ENCODE data around the gene TMEM52B.
"Not testable (repeated sequence)": the region's sequence is repeated elsewhere in the genome, so short reads cannot be mapped to it uniquely, and the experiment has no call there.

TMEM52B gene

DNA sequence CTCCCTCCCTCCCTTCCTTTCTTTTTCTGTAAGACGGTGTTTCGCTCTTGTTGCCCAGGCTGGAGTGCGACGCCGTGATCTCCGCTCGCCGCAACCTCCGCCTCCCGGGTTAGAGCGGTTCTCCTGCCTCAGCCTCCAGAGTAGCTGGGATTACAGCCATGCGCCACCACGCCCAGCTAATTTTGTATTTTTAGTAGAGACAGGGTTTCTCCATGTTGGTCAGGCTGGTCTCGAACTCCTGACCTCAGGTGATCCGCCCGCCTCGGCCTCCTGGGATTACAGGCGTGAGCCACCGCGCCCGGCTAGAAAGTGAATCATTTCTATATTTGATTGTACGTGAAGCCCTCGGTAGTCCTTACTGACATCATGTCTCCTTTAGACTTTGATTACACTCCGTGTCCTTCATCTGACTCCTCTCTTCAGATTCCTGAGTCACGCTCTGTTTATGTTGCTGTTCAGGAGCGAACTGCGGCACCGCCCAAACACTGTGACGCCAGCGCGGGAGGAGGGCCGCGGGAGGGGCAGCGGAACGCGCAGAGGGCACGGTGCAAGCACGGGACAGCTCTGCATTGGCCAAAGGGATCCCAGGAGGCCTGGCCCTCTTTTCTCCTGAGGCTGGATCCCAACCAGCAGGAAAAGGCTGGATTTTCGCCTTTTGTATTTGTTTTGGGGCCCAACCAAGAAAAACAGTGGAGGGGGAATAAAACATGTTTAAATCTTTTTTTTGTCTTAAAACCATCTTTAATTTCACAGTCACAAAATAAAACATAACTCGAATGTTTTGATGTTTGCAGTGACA is 33.3 kb downstream of the TMEM52B start:
- peak; percentile 99 for DNase-seq

DNA sequence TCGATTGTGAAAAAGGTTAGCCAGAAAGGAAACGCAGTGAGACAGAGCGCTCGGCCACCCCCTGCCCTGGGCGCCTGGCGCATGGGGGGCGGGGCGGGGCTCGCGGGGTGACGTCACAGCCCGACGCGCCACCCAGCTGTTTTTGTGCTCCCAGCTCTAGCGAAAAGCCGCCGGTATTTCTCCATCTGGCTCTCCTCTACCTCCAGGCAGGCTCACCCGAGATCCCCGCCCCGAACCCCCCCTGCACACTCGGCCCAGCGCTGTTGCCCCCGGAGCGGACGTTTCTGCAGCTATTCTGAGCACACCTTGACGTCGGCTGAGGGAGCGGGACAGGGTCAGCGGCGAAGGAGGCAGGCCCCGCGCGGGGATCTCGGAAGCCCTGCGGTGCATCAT is 33.9 kb downstream of the TMEM52B start, which contains the start of gene GABARAPL1:
Gene GABARAPL1 (plus strand): TSS at position 139 of the 393 bp plus-strand sequence. CDS start 253 bp downstream, at position 392.
- peak; percentile 78 for DNase-seq

DNA sequence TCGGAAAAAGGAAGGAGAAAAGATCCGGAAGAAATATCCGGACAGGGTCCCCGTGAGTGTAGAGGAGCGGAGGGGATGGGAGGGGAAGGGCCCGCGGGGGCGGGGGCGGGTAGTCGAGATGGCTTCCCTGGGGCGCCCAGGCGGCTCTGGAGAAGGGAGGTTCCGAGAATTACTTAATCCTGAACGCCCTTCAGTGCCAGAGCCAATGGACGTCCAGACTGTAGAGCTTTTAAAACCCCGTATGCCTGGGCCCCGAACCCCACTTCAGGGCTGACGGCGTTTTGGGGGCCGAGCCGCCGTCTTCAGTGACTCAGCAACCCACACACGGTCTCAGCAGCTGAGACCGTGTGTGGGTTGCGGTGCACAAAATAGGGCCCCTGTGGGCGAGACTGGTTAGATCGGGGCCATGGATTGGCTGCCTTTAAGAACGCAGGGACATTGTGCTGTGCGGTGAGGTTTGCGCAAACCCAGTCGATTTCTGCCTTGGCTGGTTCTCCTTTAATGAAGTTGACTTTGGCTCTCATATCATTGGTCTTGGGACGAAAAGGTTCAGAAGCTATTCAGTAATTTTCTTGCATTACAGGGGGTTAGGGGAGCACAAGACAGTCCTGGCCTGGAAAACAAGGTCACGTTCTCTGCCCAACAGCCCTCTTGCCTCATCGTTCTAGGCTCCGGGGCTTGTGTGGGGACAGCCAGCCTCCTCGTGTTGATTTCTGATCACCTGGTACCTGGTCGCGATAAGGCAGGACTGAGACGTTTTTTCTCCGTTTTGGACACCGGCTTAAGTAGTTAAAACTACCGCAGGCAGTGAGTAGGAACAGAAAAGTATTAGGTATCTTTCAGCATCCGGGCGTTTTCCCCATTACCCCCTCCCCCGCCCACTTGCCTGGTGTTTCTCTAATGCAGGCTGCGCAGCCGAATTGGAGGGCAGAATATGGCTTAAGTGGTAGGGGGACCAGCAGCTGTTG is 34.6 kb downstream of the TMEM52B start:
- DNase-seq: peak; percentile 80

DNA sequence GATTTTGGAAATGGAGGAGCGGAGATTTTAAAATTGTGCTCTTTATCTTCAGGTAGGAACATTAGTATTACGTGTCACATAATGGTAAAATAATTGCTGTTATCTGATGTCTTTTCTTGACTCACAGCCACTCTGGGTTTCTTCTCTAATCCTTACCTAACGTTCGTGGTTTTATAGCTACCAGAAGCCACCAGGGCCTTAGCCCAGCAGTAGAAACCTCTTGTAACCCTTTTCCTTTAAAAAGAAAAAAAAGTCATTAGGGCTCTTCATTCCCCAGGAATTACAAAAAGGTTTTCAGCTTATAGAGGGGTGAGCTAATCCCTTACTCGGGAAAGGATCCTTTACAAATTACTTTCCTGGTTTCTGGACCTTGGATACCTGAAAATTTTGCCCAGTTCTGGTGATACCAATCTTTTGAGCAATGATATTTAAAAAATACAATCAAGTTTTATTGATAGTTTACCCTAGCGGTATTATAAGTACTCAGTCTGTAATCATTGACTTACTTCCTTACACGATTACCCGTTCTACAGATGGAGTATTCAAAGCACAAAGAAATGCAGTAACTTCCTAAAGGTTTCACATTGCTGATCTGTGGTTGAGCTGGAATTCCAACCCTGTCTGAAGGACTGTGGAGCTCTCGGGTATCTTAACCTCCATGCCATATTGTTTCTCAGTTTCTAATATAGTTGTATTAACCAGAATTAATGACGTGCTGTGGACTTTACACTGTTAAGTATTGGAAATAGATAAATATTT is 35.5 kb downstream of the TMEM52B start:
- peak; percentile 2 for DNase-seq

DNA sequence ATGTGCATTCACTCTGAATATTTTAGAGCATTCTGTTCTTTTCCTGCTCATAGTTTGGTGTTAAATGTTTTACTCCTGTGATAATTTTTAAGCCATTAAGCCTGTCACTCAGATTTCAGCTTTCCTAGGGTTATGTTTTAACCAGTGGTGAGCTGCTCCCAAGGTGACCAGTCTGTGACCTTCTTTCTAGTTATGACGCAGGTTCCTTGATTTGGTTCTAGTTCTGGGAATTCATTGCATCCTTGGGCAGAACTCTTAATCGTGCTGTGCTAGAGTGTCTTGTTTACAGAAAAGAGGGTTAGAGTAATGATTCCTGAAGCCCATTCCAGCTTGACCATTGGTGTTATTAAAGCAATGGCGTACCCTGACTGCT is 36.0 kb downstream of the TMEM52B start:
- DNase-seq: no peak

DNA sequence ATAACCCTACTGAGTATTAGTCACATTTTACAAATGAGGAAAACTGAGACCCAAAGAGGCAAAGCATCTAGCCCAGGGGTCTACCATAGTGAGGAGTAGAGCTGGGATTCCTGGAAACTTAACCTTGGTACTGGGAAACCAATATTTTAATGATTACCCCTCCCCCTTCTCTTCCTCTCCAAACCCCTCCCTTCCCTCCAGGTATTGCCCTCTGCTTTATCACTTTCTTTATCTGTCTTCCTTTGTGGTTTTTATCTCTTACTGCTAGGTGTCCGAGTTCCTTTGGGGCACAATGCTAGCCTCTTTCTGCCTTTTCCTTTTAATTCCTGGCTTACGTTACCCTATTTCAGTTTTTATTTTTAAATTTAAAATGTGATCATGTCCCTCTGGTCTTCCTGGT is 36.6 kb downstream of the TMEM52B start:
- DNase-seq: no peak

DNA sequence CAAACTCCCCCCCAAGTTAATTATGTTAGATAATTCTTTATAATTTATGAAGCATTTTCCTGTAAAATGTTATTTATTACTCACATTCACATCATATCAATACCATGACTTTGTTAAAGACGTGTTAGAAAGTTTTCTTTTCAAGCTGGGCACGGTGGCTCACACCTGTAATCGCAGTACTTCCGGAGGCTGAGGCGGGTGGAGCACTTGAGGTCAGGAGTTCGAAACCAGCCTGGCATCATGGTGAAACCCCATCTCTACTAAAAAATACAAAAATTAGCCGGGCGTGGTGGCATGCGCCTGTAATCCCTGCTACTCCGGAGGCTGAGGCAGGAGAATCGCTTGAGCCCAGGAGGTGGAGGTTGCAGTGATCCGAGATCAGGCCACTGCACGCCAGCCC is 37.1 kb downstream of the TMEM52B start:
- DNase-seq: not testable (repeated sequence)

DNA sequence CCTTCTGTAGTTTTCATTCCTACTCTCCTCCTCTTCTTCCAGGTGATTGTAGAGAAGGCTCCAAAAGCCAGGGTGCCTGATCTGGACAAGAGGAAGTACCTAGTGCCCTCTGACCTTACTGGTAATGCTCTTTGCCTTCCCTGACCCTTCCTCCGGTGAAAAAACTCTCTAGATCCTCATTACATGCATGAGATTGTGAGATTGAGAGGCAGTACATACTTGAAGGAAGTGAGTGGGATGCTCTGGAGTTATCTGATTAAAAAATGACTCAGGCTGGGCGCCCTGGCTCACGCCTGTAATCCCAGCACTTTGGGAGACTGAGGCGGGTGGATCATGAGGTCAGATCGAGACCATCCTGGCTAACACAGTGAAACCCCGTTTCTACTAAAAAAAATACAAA is 39.2 kb downstream of the TMEM52B start:
- no peak for DNase-seq

DNA sequence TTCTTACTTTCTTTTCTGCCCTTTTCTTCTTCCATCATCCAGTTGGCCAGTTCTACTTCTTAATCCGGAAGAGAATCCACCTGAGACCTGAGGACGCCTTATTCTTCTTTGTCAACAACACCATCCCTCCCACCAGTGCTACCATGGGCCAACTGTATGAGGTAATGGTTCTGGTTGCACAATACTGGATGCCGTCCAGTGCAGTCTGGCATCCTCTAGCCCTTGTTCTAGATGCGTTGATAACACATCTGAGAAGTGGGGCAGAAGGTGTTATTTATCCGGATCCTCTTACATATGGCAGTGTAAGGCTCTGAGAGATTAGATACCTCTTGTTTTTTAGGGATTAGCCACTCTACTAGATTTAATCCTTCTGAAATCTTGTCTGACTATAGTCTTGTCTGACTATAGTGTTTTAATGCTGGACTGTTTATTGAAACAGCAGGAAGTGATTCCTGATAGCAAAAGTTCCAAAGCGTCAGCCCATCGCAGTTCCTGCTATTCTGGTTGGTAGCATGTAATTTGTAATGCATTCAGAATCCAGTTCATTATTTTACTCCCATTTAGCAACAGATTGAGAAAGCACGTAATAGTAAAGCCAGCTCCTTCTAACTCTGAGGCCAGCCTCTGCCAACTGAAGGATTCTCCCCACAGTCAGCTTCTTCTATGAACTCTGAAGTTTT is 41.7 kb downstream of the TMEM52B start:
- DNase-seq: no peak

DNA sequence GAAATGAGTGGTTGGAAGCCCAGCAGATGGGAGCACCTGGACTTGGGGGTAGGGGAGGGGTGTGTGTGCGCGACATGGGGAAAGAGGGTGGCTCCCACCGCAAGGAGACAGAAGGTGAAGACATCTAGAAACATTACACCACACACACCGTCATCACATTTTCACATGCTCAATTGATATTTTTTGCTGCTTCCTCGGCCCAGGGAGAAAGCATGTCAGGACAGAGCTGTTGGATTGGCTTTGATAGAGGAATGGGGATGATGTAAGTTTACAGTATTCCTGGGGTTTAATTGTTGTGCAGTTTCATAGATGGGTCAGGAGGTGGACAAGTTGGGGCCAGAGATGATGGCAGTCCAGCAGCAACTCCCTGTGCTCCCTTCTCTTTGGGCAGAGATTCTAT is 43.0 kb downstream of the TMEM52B start:
- no peak for DNase-seq

DNA sequence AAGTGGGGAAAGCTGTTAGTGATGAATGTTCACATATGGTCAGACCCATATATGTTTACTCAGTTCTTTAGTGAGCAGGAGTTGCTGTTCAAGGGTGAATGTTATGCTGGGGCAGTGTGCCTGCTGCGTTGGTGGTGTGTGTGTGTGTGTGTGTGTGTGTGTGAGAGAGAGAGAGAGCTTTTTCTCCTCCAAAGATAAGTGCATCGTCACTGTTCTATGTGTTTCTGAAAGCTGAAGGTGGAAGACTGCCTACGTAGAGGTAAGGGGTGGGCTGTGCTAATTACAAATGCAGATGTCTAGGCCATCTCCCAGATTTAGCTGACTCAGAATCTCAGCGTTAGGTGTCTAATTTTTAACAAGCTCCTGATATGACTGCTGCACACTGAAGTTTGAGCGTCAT is 44.4 kb downstream of the TMEM52B start:
- no peak for DNase-seq

DNA sequence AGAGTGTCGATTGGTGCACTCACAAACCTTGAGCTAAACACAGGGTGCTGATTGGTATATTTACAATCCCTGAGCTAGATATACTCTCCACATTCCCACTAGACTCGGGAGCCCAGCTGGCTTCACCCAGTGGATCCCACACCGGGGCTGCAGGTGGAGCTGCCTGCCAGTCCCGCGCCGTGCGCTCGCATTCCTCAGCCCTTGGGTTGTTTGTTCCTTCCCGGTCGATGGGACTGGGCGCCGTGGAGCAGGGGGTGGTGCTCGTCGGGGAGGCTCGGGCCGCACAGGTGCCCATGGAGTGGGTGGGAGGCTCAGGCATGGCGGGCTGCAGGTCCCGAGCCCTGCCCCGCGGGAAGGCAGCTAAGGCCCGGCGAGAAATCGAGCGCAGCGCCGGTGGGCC is 46.6 kb downstream of the TMEM52B start:
- not testable (repeated sequence) for DNase-seq

DNA sequence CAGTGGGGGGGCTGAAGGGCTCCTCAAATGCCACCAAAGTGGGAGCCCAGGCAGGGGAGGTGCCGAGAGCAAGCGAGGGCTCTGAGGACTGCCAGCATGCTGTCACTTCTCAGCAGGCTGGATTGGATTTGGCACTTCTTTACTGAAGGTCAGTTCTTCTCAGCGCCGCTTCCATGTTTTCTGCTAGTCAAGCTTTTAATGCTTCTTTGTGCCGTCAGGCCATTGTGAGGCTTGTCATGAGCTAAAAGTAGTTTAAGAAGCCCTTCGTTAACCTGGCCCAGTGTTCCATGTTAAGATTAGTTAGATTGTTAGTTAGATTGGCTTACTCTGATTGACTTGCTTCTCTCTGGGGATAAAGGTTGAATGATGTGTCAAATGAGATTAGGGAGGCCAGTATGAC is 47.3 kb downstream of the TMEM52B start:
- DNase-seq: no peak

DNA sequence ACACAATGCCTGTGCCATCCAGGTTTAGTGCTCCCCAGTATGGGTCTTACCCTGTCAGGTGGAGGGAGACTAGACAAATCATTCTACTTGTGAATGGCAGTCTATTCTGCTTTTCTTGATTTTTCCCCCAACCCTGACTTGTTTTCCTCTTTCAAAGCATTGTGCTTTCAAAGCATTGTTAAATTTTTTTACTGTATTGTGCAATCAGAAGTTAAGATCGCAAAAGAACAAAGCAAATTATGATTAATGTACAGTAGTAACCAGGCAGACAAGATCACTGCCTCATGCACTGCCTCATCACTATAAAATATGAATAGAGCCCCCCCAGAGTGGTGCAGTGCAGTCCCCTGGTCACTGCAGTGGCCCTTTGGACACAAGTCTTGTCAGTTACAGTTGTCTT is 47.9 kb downstream of the TMEM52B start:
- no peak for DNase-seq

DNA sequence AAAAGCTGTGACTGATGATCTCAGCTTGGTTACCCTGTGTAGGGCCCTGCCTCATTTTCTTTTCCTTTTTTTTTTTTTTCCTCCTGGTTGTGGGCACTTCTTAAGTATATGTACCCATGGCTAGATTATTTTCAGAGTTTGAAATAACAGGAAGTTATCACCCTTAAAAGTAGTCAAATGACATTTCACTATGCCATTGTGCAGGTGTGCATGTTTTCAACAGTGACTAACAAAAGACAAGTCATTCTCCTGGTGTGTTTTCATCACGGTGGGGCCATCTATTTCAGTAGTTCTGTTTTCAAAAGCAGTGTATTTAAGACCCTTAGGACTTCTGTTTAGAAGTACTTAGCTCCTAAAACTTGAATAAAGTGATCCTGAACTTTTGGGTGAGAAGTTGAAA is 48.8 kb downstream of the TMEM52B start:
- DNase-seq: no peak

DNA sequence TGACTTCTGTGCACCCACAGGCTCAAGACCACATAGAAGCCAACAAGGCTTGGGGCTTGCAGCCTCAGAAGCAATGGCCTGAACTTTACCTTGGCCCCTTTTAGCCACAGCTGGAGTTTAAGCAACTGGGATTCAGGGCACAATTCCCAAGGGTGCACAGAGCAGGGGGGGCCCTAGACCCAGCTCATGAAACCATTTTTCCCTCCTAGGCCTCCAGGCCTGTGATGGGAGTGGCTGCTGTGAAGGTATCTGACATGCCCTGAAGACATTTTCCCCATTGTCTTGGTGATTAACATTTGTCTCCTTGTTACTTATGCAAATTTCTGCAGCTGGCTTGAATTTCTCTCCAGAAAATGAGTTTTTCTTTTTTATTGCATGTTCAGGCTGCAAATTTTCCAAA is 55.7 kb downstream of the TMEM52B start:
- no peak for DNase-seq

DNA sequence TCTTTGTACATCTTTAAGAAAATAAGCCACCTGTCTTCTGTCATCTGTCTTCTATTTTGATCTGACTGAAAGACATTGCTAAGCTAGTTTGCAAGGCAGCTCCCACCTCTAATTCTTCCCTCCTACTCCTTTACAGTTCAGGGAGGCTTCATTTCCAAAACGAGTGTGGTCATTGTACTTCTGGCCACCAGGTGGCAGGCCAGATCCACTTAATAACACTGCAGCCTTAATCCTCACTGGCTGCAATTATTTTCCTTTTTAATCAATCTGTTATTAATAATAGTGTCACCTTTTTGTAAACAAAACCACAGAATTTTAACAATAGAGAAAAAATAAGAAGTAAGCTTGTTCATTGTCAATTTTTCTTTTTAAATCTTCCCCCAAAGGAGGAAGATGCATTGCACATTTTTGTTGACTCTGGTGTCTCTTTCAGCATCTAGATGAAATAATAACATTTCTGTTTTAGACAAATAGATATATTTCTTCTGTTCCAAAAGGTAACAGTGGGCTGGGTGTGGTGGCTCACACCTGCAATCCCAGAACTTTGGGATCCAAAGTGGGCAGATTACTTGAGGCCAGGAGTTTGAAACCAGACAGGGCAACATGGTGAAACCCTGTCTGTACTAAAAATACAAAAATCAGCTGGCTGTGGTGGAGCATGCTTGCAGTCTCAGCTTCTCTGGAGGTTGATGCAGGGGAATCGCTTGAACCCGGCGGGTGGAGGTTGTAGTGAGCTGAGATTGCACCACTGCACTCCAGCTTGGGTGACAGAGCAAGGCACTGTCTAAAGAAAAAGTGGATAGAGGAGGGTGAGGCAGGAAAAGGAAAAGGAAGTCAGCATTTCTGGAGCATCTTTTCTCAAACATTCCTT is 57.2 kb downstream of the TMEM52B start:
- peak; percentile 20 for DNase-seq

DNA sequence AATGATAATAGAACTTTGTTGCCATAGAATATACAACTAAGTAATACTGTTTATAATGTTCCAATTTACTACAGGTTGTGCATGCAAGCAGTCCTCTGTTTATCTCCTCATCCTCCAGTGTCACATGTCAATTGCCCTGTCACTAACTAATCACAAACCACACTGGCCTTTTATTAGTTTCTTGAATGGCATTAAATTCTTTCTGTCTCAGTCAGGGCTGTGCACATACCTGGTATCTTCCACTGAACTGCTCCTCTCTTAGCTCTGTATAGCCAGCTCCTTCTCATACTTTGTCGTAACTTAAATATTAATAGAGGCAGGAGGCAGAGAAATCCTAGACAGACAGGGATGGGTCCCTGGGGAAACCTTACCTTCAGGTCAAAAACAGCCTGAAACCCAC is 57.9 kb downstream of the TMEM52B start:
- DNase-seq: no peak

DNA sequence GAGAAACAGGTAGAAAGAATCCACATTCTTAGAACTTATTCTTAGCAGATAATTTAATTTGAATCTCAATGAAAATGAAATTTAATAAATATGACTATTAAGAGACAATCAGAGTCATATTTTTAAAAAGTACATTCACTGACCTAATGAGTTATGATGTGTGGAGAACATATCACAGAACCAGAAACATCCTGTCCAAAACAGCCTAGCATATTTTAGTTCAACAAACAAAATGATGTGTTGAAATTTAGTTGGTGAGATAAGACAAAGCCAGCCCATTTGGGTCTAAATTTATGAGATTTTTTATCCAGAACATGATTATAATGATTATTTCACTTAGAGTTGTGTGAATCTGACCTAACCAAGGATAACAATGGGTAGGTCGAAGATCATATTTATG is 59.7 kb downstream of the TMEM52B start:
- DNase-seq: no peak

DNA sequence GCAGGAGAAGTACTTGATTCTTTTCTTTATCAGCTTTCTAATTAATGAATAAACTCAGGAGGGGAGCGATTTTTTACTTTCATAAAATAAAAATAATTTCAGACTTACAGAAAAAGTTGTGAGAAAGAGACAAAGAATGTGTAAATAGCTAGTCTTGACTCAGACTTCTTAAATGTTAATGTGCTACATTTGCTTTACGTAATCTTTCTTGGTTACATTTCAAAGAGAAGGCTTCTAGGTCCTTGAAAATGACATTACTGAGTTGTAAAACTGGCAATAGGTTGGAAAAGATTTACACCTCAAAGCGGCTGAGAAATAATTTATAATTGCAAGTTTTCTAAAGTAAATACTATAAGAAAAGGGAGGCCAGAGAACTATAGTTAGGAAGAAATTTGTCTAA is 62.5 kb downstream of the TMEM52B start:
- peak; percentile 2 for DNase-seq

Measured in HCEC 1CT (cell line).